GM19193 (cell line): ENCODE results near the gene MFSD6.

Experiments
- POLR2A ChIP-seq: IDR thresholded peaks from 4 replicates; pipeline ENCODE4 v1.6.1; 2011; ENCODE audit not compliant: insufficient read depth, insufficient read length; ENCODE audit errors: extremely low read depth

Gene MFSD6

GRCh38 chr2:190524928-190525327 lies 116.8 kb downstream of the MFSD6 start:
- TF ChIP-seq POLR2A = no peak

GRCh38 chr2:190526105-190526750 lies 118.1 kb downstream of the MFSD6 start:
- no peak for TF ChIP-seq POLR2A

DNA sequence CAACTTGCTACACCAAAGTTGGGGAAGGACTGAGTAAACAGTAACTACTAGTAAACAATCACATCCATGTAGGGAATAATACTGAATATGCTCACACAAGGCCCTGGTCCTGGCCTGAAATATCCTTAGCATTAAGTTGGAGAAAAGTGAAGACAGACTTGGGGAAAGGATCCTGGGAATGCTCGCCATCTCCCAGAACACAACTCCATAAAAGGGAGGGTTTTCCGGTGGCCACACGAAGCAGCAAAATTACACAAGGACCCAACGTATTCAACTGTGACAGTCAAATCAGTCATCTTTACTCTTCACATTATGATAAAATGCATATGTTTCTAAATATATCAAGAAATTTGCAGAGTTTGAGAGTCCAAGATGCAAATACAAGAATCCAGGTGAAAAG lies 119.1 kb downstream of the MFSD6 start:
- no peak for TF ChIP-seq POLR2A

- TF ChIP-seq POLR2A = no peak
These were observed 119.8 kb downstream of the MFSD6 start for GRCh38 chr2:190527918-190528317.

DNA sequence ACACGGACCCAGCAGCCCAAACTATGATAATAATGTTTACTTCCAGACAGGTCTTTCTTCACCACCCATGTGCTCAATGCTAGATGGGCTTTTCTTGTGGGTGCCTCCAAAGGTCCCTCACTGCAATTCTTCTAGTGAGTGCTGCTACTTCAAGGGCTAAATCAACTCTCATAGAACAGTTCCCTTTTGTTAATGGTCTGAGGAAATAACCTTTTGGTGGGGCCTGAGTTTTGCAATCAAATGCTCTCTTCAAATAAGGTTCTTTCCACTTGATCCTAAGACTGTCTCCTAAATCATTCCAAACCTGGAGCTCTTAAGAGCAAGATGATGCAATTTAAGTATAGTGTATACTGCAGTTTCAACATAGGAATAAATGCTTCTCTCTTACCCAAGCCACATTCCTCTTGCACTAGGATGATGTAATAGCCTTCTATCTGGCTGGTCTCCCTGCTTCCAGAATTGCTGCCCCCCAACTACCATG lies 120.4 kb downstream of the MFSD6 start:
- no peak for TF ChIP-seq POLR2A

DNA sequence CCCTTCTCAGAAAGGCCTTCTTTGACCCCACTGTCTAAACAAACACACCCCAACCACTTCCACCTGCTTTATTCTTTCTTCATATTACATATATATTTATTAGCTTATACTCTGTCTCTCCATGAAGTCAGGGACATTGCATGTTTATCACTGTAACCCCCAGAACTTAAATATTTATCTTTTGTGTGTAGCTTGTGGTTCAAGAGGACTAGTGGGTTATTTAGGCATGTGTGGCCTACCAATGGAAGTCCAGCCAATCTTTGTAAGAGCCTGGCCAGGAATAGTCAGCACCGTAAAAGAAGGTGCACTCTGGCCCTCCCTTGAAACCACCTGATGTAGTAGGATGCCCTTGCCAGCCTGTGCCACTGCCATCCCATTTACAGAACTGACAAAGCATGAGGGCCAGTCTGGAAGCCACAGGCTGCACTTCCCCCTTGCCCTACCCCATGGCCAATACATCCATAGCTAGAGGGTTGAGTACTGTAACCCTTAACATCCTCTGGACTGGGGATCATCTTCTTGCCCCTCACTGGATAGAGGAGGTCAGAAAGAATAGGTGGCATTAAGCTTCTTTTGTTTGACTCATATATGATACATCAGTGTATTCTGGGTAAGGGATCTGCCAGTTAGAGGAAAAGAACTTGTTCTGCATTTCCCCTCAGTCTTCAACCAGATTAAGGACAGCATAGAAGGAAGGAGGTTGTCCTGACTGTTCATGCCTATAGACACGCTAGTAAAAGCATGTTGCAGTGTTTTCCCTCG lies 121.5 kb downstream of the MFSD6 start:
- no peak for TF ChIP-seq POLR2A

GRCh38 chr2:190530248-190530900 lies 122.2 kb downstream of the MFSD6 start:
- TF ChIP-seq POLR2A = no peak

GRCh38 chr2:190532581-190532980 lies 124.4 kb downstream of the MFSD6 start:
- TF ChIP-seq POLR2A = no peak

GRCh38 chr2:190533175-190533967 lies 125.2 kb downstream of the MFSD6 start:
- no peak for TF ChIP-seq POLR2A

DNA sequence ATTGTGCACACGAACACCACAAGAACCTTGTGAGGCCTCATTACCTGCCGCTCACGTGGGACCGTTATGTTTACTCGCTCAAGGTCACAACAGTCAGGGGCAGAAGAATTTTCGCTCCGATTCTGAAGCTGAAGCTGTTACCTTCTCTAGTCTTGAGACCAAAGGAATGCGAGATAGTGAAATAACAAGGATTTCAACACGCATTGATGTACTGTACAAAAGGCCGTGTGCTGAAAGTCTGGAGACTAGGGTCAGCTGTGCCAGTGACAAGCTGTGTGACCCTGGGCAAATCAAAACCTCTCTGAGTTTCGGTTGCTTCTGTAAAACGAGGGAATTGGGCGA lies 125.8 kb downstream of the MFSD6 start:
- no peak for TF ChIP-seq POLR2A

- TF ChIP-seq POLR2A = peak; percentile 97
These were observed 126.4 kb downstream of the MFSD6 start, which contains the start of gene NEMP2 for GRCh38 chr2:190534310-190535120. TSS of gene NEMP2 (minus strand) at chr2:190534722. CDS start at chr2:190534655, 67 bp downstream.

DNA sequence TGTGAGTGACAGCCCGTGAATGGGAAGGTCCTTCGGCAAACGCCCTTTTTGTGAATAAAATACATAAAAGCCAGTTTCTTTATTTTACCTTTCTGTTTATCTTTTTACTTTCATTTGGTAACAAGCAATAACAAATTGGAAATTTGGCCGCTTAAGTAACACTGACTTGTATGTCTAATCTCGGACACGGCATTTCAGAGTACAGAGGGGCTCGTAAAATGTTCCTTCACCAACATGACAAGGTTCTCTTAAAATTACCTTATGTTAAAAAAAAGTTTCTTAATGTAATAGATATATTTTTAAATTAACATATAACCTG lies 126.9 kb downstream of the MFSD6 start:
- TF ChIP-seq POLR2A = no peak

GRCh38 chr2:190535586-190535985 lies 127.4 kb downstream of the MFSD6 start:
- no peak for TF ChIP-seq POLR2A

DNA sequence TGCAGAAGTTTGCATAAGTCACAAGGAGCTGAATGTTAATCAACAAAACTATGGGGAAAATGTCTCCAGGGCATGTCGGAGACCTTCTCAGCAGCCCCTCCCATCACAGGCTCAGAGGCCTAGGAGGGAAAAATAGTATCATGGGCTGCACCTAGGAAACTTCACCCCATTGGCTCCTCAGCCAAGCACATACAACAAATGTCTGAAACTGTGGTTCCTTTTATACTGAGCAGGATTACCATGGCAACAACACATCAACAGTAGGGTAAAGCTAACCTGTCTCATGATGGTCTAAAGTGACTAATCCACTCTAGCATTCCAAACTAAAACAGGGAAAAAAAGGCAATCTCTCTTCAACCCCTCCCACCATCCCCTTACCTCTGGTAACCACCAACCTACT lies 129.6 kb downstream of the MFSD6 start:
- no peak for TF ChIP-seq POLR2A
